ENCODE data around the gene SLC22A8. TPM values are rescaled to one million over a fixed set of nuclear protein-coding genes. Genes with fewer than 3 reads are reported as not detected.

The SLC22A8 gene, protein sequence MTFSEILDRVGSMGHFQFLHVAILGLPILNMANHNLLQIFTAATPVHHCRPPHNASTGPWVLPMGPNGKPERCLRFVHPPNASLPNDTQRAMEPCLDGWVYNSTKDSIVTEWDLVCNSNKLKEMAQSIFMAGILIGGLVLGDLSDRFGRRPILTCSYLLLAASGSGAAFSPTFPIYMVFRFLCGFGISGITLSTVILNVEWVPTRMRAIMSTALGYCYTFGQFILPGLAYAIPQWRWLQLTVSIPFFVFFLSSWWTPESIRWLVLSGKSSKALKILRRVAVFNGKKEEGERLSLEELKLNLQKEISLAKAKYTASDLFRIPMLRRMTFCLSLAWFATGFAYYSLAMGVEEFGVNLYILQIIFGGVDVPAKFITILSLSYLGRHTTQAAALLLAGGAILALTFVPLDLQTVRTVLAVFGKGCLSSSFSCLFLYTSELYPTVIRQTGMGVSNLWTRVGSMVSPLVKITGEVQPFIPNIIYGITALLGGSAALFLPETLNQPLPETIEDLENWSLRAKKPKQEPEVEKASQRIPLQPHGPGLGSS
- not detected in 2 replicates for total RNA-seq (2013; cell fraction: nucleolus; rRNA removed)
- total RNA-seq (2014; rRNA removed) (not detected in 2 replicates), total RNA-seq (2014; rRNA removed; fragmentation: Illumina TruSeq; extraction: Trizol) (not detected in 2 replicates), total RNA-seq (2021) (not detected in 2 replicates), polyA plus RNA-seq (2011; rRNA removed) (not detected in 2 replicates), polyA plus RNA-seq (2014; fragmentation: Illumina TruSeq; extraction: Trizol) (not detected in 2 replicates), polyA plus RNA-seq (2014; fragmentation: Nextera tagmentation; extraction: Ambion mirVana) (not detected), polyA plus RNA-seq (2014; rRNA removed) (not detected in 2 replicates), polyA plus RNA-seq (2016; fragmentation: Nextera tagmentation; extraction: Ambion mirVana) (not detected), polyA minus RNA-seq (2011; rRNA and poly(A)+ RNA removed) (not detected in 2 replicates), Bru-seq, nascent RNA (not detected), BruChase-seq, experiment 1, labeled RNA remaining after a 6-hour chase (not detected), BruChase-seq, experiment 2, labeled RNA remaining after a 2-hour chase (not detected)
- polyA plus RNA-seq (2011; ENCODE audit: low read depth) = not detected
- not detected in 2 replicates for polyA plus RNA-seq (2011; cell fraction: cytosol; rRNA removed)
- not detected in 2 replicates for polyA plus RNA-seq (2011; cell fraction: nucleus; rRNA removed)
- not detected in 2 replicates for polyA plus RNA-seq (2012)
- not detected in 2 replicates for polyA minus RNA-seq (2011; cell fraction: cytosol; rRNA and poly(A)+ RNA removed)
- polyA minus RNA-seq (2011; cell fraction: nucleus; rRNA and poly(A)+ RNA removed) = not detected in 2 replicates
- long read RNA-seq, experiment 1 = 0 reads
- long read RNA-seq, experiment 2 = 0 reads

DNA sequence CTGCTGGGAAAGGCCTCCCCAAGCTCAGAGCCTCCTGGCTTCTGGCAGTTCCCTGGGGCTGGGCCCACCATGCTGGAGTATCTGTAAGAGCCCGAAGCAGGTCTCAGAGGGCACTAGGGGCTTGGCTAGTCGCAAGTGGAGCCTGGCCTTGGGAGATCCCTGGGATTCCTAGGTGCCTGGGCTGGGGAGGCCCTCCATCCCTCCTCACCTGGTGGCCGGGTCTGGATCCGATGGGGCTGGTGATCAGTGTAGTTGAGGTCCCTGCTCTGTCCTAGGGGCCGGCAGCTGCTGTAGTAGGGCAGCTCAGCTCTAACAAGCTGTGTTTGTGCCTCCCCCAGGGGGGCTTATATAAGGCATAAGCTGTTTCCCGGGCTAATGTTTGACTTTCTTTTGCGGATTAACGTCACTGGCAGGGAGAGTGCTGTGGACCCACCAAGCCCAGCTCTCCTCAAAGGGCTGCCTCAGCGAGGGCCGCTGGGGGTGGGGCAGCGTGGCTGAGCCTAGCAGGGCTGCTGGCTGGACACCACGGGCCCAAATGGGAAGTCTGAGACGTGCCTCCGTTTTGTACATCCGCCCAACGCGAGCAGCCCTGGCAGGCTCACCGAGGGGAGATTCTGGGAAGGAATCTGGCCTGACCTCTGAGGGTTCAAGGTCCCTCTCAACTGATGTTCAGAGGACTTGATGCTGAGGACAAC lies at the start of gene SLC22A8:
Gene SLC22A8 (minus strand): TSS at position 321 of the 695 bp plus-strand sequence. CDS start 883 bp downstream, outside the sequence.
- Histone ChIP-seq H2AFZ (ENCODE audit: control insufficient read depth, low read depth, low read length) (no peak within 1 kb of the TSS), H3K79me2 (ENCODE audit: control insufficient read depth, insufficient read depth, low read length) (no peaks in the 10 kb centered on the region), H3K4me3 (no peak within 1 kb of the TSS), H3K4me2 (ENCODE audit: control insufficient read depth, insufficient read depth) (no peak within 1 kb of the TSS), H3K4me1 (ENCODE audit: control insufficient read depth, insufficient read depth, low read length) (no peaks in the 10 kb centered on the region), H3K27ac (ENCODE audit: control insufficient read depth, insufficient read depth) (no peak within 1 kb of the TSS), H3K9me3 (replicated peaks; ENCODE audit: control insufficient read depth, insufficient read depth, low read length) (no peaks in the 10 kb centered on the region), H4K20me1 (ENCODE audit: control insufficient read depth, insufficient read depth) (no peaks in the 10 kb centered on the region), H3K9ac (ENCODE audit: control insufficient read depth, insufficient read depth, low read length) (no peak within 1 kb of the TSS), H3K27me3 (replicated peaks in 1 of 2; ENCODE audit: control insufficient read depth in 2 of 2, insufficient read depth in 2 of 2, low read length in 1 of 2) (peaks cover 2 to 4% of the 10 kb centered on the region in 2 experiments; a peak in 3 of 4 replicates), H3K36me3 (ENCODE audit: control insufficient read depth in 2 of 2, insufficient read depth in 2 of 2, low read length in 1 of 2) (no peaks in the 10 kb centered on the region)
- intact Hi-C loops (cut with micrococcal nuclease; ENCODE audit: unreplicated experiment) = no loop called here
- in situ Hi-C loops (cut with MboI) = no loop called here
- WGBS (ENCODE audit: insufficient coverage, insufficient replicate concordance, low lambda C conversion rate, missing lambda C conversion rate) = 30% methylated on average over 18 of the region's 18 CpGs
- ChIA-PET CTCF (no interaction called here), POLR2A (no interaction called here), SMC1A (ENCODE audit: uncharacterized antibody, unreplicated experiment) (no interaction called here), RAD21 (ENCODE audit: unreplicated experiment) (no interaction called here)
- ATAC-seq = no peak
- no TSS peak for BruUV-seq (replicated peaks)
- no peak for FAIRE-seq
- DNase-seq (ENCODE audit: low read depth, low spot score) = no peak
- TF ChIP-seq, protein P1, sequence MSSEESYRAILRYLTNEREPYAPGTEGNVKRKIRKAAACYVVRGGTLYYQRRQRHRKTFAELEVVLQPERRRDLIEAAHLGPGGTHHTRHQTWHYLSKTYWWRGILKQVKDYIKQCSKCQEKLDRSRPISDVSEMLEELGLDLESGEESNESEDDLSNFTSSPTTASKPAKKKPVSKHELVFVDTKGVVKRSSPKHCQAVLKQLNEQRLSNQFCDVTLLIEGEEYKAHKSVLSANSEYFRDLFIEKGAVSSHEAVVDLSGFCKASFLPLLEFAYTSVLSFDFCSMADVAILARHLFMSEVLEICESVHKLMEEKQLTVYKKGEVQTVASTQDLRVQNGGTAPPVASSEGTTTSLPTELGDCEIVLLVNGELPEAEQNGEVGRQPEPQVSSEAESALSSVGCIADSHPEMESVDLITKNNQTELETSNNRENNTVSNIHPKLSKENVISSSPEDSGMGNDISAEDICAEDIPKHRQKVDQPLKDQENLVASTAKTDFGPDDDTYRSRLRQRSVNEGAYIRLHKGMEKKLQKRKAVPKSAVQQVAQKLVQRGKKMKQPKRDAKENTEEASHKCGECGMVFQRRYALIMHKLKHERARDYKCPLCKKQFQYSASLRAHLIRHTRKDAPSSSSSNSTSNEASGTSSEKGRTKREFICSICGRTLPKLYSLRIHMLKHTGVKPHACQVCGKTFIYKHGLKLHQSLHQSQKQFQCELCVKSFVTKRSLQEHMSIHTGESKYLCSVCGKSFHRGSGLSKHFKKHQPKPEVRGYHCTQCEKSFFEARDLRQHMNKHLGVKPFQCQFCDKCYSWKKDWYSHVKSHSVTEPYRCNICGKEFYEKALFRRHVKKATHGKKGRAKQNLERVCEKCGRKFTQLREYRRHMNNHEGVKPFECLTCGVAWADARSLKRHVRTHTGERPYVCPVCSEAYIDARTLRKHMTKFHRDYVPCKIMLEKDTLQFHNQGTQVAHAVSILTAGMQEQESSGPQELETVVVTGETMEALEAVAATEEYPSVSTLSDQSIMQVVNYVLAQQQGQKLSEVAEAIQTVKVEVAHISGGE (CRISPR knock-in tag; IDR thresholded peaks at IDR 0.05) = no peak
- no peak for TF ChIP-seq ZNF384 (IDR thresholded peaks at IDR 0.05; ENCODE audit: borderline replicate concordance, low read depth, low read length)
- no peak for TF ChIP-seq CREM (IDR thresholded peaks at IDR 0.05; ENCODE audit: low read depth)
- TF ChIP-seq, protein P2, sequence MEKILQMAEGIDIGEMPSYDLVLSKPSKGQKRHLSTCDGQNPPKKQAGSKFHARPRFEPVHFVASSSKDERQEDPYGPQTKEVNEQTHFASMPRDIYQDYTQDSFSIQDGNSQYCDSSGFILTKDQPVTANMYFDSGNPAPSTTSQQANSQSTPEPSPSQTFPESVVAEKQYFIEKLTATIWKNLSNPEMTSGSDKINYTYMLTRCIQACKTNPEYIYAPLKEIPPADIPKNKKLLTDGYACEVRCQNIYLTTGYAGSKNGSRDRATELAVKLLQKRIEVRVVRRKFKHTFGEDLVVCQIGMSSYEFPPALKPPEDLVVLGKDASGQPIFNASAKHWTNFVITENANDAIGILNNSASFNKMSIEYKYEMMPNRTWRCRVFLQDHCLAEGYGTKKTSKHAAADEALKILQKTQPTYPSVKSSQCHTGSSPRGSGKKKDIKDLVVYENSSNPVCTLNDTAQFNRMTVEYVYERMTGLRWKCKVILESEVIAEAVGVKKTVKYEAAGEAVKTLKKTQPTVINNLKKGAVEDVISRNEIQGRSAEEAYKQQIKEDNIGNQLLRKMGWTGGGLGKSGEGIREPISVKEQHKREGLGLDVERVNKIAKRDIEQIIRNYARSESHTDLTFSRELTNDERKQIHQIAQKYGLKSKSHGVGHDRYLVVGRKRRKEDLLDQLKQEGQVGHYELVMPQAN (conservative IDR thresholded peaks at IDR 0.05) = no peak
- TF ChIP-seq, protein P3, sequence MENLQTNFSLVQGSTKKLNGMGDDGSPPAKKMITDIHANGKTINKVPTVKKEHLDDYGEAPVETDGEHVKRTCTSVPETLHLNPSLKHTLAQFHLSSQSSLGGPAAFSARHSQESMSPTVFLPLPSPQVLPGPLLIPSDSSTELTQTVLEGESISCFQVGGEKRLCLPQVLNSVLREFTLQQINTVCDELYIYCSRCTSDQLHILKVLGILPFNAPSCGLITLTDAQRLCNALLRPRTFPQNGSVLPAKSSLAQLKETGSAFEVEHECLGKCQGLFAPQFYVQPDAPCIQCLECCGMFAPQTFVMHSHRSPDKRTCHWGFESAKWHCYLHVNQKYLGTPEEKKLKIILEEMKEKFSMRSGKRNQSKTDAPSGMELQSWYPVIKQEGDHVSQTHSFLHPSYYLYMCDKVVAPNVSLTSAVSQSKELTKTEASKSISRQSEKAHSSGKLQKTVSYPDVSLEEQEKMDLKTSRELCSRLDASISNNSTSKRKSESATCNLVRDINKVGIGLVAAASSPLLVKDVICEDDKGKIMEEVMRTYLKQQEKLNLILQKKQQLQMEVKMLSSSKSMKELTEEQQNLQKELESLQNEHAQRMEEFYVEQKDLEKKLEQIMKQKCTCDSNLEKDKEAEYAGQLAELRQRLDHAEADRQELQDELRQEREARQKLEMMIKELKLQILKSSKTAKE (IDR thresholded peaks at IDR 0.05; ENCODE audit: low read depth, poor library complexity, severe bottlenecking) = no peak
- no peak for TF ChIP-seq MYC (IDR thresholded peaks at IDR 0.05; ENCODE audit: insufficient read depth, insufficient read length, insufficient replicate concordance, low read length, severe bottlenecking)
- no peak for TF ChIP-seq PAX8 (IDR thresholded peaks at IDR 0.05)
- no peak for TF ChIP-seq YBX1 (IDR thresholded peaks at IDR 0.05)
- no peak for TF ChIP-seq MYB (IDR thresholded peaks at IDR 0.05; ENCODE audit: borderline replicate concordance, low read depth, low read length)
